Endothelial cell of umbilical vein (primary cell): Measurements from ENCODE around the gene HEPHL1. TPM values are rescaled to one million over a fixed set of nuclear protein-coding genes. Genes with fewer than 3 reads are reported as not detected.

Source experiments
- BruUV-seq: library from RNA; stranded (reverse); fragments of 400-500 nt; replicated peaks from 2 replicates; lab custom pipeline; 2021; lab: Mats Ljungman, UMichigan
- CTCF ChIA-PET: fragments of 300-600, 350-600 bp; sonication (Branson Sonifier 250); formaldehyde crosslinking; loops from one replicate; lab custom pipeline; 2021; ENCODE audit warnings: antibody characterized with exemption, inconsistent platforms; lab: Charles Lee
- POLR2A ChIA-PET: fragments of 300-600, 350-600 bp; sonication (Branson Sonifier 250); formaldehyde crosslinking; loops from one replicate; lab custom pipeline; 2021; ENCODE audit warnings: antibody characterized with exemption, inconsistent platforms; lab: Charles Lee
- DNase-seq: peaks from one replicate; pipeline ENCODE4 v3.0.0-alpha.2; 2011; ENCODE audit warnings: low read depth, low spot score
- FAIRE-seq: peaks from 2 replicates; lab custom pipeline; 2011; peaks lifted over from hg19 to GRCh38; lab: Jason Lieb, UNC
- H2AFZ ChIP-seq: 2 replicates; pipeline ENCODE4 v1.6.0; 2012; ENCODE audit warnings: low read depth, low read length, control low read depth, inconsistent platforms
- H3K27ac ChIP-seq: 2 replicates; pipeline ENCODE4 v1.5.1; 2011; ENCODE audit warnings: low read depth, mild to moderate bottlenecking, control low read depth, low read length, moderate library complexity; ENCODE audit not compliant: insufficient read depth
- H3K27me3 ChIP-seq, 2 experiments: 2 replicates each; pipeline versions ENCODE4 v1.6.0 to v1.6.1; 2011; ENCODE audit warnings: low read length in 2 of 2, mixed read lengths in 1 of 2; ENCODE audit not compliant: control insufficient read depth in 2 of 2, insufficient read depth in 2 of 2
- H3K36me3 ChIP-seq, 2 experiments: 2 replicates in 1 of 2; 3 replicates in 1 of 2; pipeline ENCODE4 v1.5.1; 2011; ENCODE audit warnings: low read length in 2 of 2, mild to moderate bottlenecking in 1 of 2, moderate library complexity in 1 of 2; ENCODE audit not compliant: control insufficient read depth in 2 of 2, insufficient read depth in 2 of 2; ENCODE audit errors: extremely low read depth in 1 of 2
- H3K4me1 ChIP-seq: 3 replicates; pipeline ENCODE4 v1.5.1; 2011; ENCODE audit warnings: mild to moderate bottlenecking, low read length; ENCODE audit not compliant: control insufficient read depth, insufficient read depth; ENCODE audit errors: extremely low read depth
- H3K4me2 ChIP-seq: 2 replicates; pipeline ENCODE4 v1.6.1; 2011; ENCODE audit warnings: low read length, control low read depth, mixed read lengths; ENCODE audit not compliant: insufficient read depth
- H3K4me3 ChIP-seq, 3 experiments: fragments of 200-600 bp in 1 of 3; sonication (generic), shearing (Covaris generic) in 1 of 3; replicated peaks in 1 of 3; 2 replicates each; pipeline ENCODE4 v1.5.1; 2011 to 2016; ENCODE audit warnings: control low read depth in 3 of 3, low read length in 3 of 3, mild to moderate bottlenecking in 2 of 3, inconsistent platforms in 1 of 3, low read depth in 1 of 3, moderate library complexity in 1 of 3; ENCODE audit not compliant: insufficient read depth in 1 of 3
- H3K79me2 ChIP-seq: 2 replicates; pipeline ENCODE4 v1.6.0; 2012; ENCODE audit warnings: low read length, inconsistent platforms; ENCODE audit not compliant: control insufficient read depth, insufficient read depth
- H3K9ac ChIP-seq: replicated peaks from 2 replicates; pipeline ENCODE3; 2011; ENCODE audit warnings: low read length, control low read depth; ENCODE audit not compliant: insufficient read depth; ENCODE audit errors: extremely low read depth
- H3K9me1 ChIP-seq: replicated peaks from 3 replicates; pipeline ENCODE4 v1.6.0; 2011; ENCODE audit warnings: mild to moderate bottlenecking, low read length; ENCODE audit not compliant: control insufficient read depth, insufficient read depth; ENCODE audit errors: extremely low read depth
- H3K9me3 ChIP-seq: replicated peaks from 2 replicates; pipeline ENCODE4 v1.5.1; 2012; ENCODE audit warnings: low read length, inconsistent platforms; ENCODE audit not compliant: control insufficient read depth, insufficient read depth
- H4K20me1 ChIP-seq: replicated peaks from 2 replicates; pipeline ENCODE3; 2011; ENCODE audit warnings: mild to moderate bottlenecking, low read length; ENCODE audit not compliant: control insufficient read depth, insufficient read depth; ENCODE audit errors: extremely low read depth
- CTCF ChIP-seq, 2 donors: IDR thresholded peaks; 1 replicate in 1 of 2; 2 replicates in 1 of 2; pipeline ENCODE4 v1.5.1; 2011; ENCODE audit warnings: low read length in 2 of 2, mild to moderate bottlenecking in 2 of 2, moderate library complexity in 2 of 2, control low read depth in 1 of 2, inconsistent platforms in 1 of 2, low read depth in 1 of 2; ENCODE audit not compliant: insufficient read depth in 1 of 2; ENCODE audit errors: extremely low read depth in 1 of 2
- EZH2 ChIP-seq: IDR thresholded peaks from 2 replicates; pipeline ENCODE4 v1.6.1; 2012; ENCODE audit warnings: borderline replicate concordance, low read depth, mild to moderate bottlenecking, moderate library complexity, low read length, inconsistent platforms; ENCODE audit not compliant: severe bottlenecking
- FOS ChIP-seq: IDR thresholded peaks from 2 replicates; pipeline ENCODE4 v1.6.1; 2011; ENCODE audit warnings: mild to moderate bottlenecking, low read length, moderate library complexity, borderline replicate concordance; ENCODE audit not compliant: insufficient read depth
- GATA2 ChIP-seq: IDR thresholded peaks from 2 replicates; pipeline ENCODE4 v1.7.0; 2011; ENCODE audit warnings: low read depth, mild to moderate bottlenecking, moderate library complexity, mixed read lengths, low read length; ENCODE audit not compliant: insufficient read length, insufficient read depth
- JUN ChIP-seq: IDR thresholded peaks from 2 replicates; pipeline ENCODE4 v1.6.1; 2011; ENCODE audit warnings: borderline replicate concordance, low read depth; ENCODE audit not compliant: insufficient read length, insufficient read depth
- MAX ChIP-seq: IDR thresholded peaks from 2 replicates; pipeline ENCODE4 v1.6.1; 2011; ENCODE audit not compliant: insufficient read depth, insufficient read length
- MYC ChIP-seq: IDR thresholded peaks from one replicate; pipeline ENCODE4 v1.6.1; 2011; ENCODE audit warnings: mild to moderate bottlenecking, low read depth, low read length
- POLR2A ChIP-seq: IDR thresholded peaks from 2 replicates; pipeline ENCODE4 v1.6.1; 2012; ENCODE audit warnings: low read depth, mild to moderate bottlenecking, control low read depth, low read length
- POLR2AphosphoS5 ChIP-seq: IDR thresholded peaks from 2 replicates; pipeline ENCODE4 v1.6.1; 2012; ENCODE audit warnings: low read depth, mild to moderate bottlenecking, control low read depth, low read length, moderate library complexity; ENCODE audit not compliant: insufficient read depth
- dilution Hi-C: fragments of 300-500 bp; cut with MboI; formaldehyde crosslinking; loops from one replicate; pipeline ENCODE4 v1.15.0; 2019; ENCODE audit warnings: low sequenced_read_pairs; ENCODE audit not compliant: extremely low pct_ligation_motif_present
- intact Hi-C: fragments of 100-400 bp; cut with micrococcal nuclease; formaldehyde crosslinking; loops from one replicate; pipeline ENCODE4 v1.10.0; 2022
- polyA plus RNA-seq, 4 experiments: library from polyadenylated mRNA; depleted of rRNA in 3 of 4; stranded (reverse) in 3 of 4; unstranded in 1 of 4; fragments of >200 nt; gene quantifications; 2 replicates each; pipeline versions ENCODE4 v1.2.1 to v1.2.3, GENCODE V29; 2011 to 2012; ENCODE audit warnings: missing spikeins in 1 of 4
- total RNA-seq: library from RNA; stranded (reverse); gene quantifications from 2 replicates; pipeline ENCODE4 v1.2.3, GENCODE V29; 2021

The HEPHL1 gene
- total and polyA plus RNA-seq, 2 donors (not counting 3 experiments of a cell fraction or from before 2014, with no cell fraction given): not detected

GRCh38 chr11:93988455-93988854 lies 32.7 kb upstream of the HEPHL1 start:
- CTCF ChIA-PET: no interaction called here
- intact Hi-C loops: no loop called here
- no peaks in the 10 kb centered on the region for H4K20me1 ChIP-seq
- H3K4me1 ChIP-seq: no peaks in the 10 kb centered on the region
- H3K27me3 ChIP-seq: no peaks in the 10 kb centered on the region
- BruUV-seq: no TSS peak
- POLR2A ChIA-PET: no interaction called here
- no peaks in the 10 kb centered on the region for H3K9me3 ChIP-seq
- H3K27ac ChIP-seq: no peak overlapping the region
- H3K4me3 ChIP-seq: no peak overlapping the region
- H3K4me2 ChIP-seq: no peak overlapping the region
- DNase-seq: no peak
- H3K36me3 ChIP-seq: no peaks in the 10 kb centered on the region
- no peak overlapping the region for H3K9ac ChIP-seq
- dilution Hi-C loops: no loop called here
- H3K79me2 ChIP-seq: no peaks in the 10 kb centered on the region
- no peak for TF ChIP-seq POLR2AphosphoS5
- no peak for TF ChIP-seq POLR2A
- no peak for TF ChIP-seq GATA2
- no peak for TF ChIP-seq JUN
- no peak for TF ChIP-seq CTCF (IDR thresholded peaks at IDR 0.05; ENCODE audit: extremely low read depth in 1 of 2, insufficient read depth in 1 of 2, low read depth in 1 of 2, low read length in 2 of 2)
- TF ChIP-seq MYC: no peak
- no peak for TF ChIP-seq EZH2
- TF ChIP-seq FOS: no peak
- no peak for TF ChIP-seq MAX
- no peaks in the 10 kb centered on the region for H3K9me1 ChIP-seq
- FAIRE-seq: no peak
- H2AFZ ChIP-seq: no peak overlapping the region
